K562 (cell line): ENCODE results near the gene FAM83D. TPM values are rescaled to one million over a fixed set of nuclear protein-coding genes. Genes with fewer than 3 reads are reported as not detected.

Source experiments
- CBFA2T3 ChIP-seq: fragments of 450-650 bp; IDR thresholded peaks from 2 replicates; pipeline ENCODE4 v1.6.1; 2017
- HDAC2 ChIP-seq: fragments of 450-650 bp; IDR thresholded peaks from 2 replicates; pipeline ENCODE4 v1.6.1; 2016; ENCODE audit warnings: mild to moderate bottlenecking
- MBD1 ChIP-seq: fragments of 250-450 bp; sonication (Bioruptor Pico); IDR thresholded peaks from 2 replicates; pipeline ENCODE4 v1.8.0; 2022; ENCODE audit warnings: inconsistent platforms
- PRDM10 ChIP-seq: fragments of 450-650 bp; IDR thresholded peaks from 2 replicates; pipeline ENCODE4 v1.6.1; 2018; ENCODE audit not compliant: partially characterized antibody
- THRAP3 ChIP-seq: fragments of 450-650 bp; IDR thresholded peaks from 2 replicates; pipeline ENCODE4 v1.6.1; 2016; ENCODE audit warnings: mild to moderate bottlenecking, inconsistent platforms, borderline replicate concordance
- ZNF444 ChIP-seq: fragments of 250-450 bp; sonication (Bioruptor Pico); IDR thresholded peaks from 2 replicates; pipeline ENCODE4 v1.4.0; 2020; ENCODE audit warnings: mild to moderate bottlenecking, moderate library complexity
- ZNF609 ChIP-seq: sonication (generic); formaldehyde crosslinking; IDR thresholded peaks from 2 replicates; pipeline ENCODE4 v1.8.1; 2023; ENCODE audit warnings: missing genetic modification reagents, mild to moderate bottlenecking, borderline replicate concordance
- ZNF644 ChIP-seq: fragments of 200-800 bp; sonication (Bioruptor generic); IDR thresholded peaks from 2 replicates; pipeline ENCODE4 v1.6.1; 2016; ENCODE audit warnings: low read depth, missing genetic modification characterization, missing compliant biosample characterization
- polyA plus RNA-seq, 8 experiments: library from polyadenylated mRNA; depleted of rRNA in 4 of 8; stranded (reverse) in 5 of 8; unstranded in 3 of 8; fragments of >200 nt; fragmentation: Nextera tagmentation in 2 of 8; fragmentation: Illumina TruSeq in 1 of 8; extraction: Ambion mirVana in 2 of 8; extraction: Trizol in 1 of 8; gene quantifications; 2 replicates each; pipeline versions ENCODE4 v1.2.1 to v1.2.3, GENCODE V29; 2011 to 2014; ENCODE audit warnings: inconsistent platforms in 1 of 8, missing spikeins in 1 of 8
- total RNA-seq, 7 experiments: library from RNA; depleted of rRNA in 6 of 7; stranded (reverse); fragments of >200 nt in 6 of 7; fragmentation: Illumina TruSeq in 2 of 7; extraction: Trizol in 2 of 7; gene quantifications; 2 replicates each; pipeline versions ENCODE4 v1.2.1 to v1.2.3, GENCODE V29; 2011 to 2021; ENCODE audit warnings: low replicate concordance in 1 of 7

The FAM83D gene
- total and polyA plus RNA-seq, 9 of the 15 experiments (the other 6 are each of a cell fraction or from before 2014, with no cell fraction given), result 8.2 to 66.1 (median 43.5) TPM

GRCh38 chr20:38985603-38986170 lies 59.5 kb downstream of the FAM83D start (continued):
- TF ChIP-seq MBD1 (no peak), ZNF644 (tag) (no peak), ZNF444 (CRISPR knock-in tag) (no peak), HDAC2 (0 out of 2 replicates have a peak, but pooled peaks have one; percentile 40), THRAP3 (no peak), ZNF609 (CRISPR knock-in tag) (no peak), CBFA2T3 (0 out of 2 replicates have a peak, but pooled peaks have one; percentile 6), PRDM10 (no peak)
